Uterus (tissue), 2 donors: Measurements from ENCODE around the gene CBLB.

Source experiments
- CTCF ChIP-seq, 4 experiments: fragments of 200-600 bp in 2 of 4; fragments of 450-650 bp in 2 of 4; sonication (generic) in 2 of 4; IDR thresholded peaks; one replicate each; pipeline ENCODE4 v1.5.1; 2016 to 2019; ENCODE audit warnings: antibody characterized with exemption in 4 of 4, mild to moderate bottlenecking in 2 of 4, moderate library complexity in 1 of 4
- POLR2A ChIP-seq, 2 donors: fragments of 450-650 bp; IDR thresholded peaks; one replicate each; pipeline ENCODE4 v1.6.1; 2016; ENCODE audit warnings: antibody characterized with exemption in 2 of 2, mild to moderate bottlenecking in 1 of 2, moderate library complexity in 1 of 2

GRCh38 chr3:105775368-105775767, 93.4 kb downstream of the CBLB start:
- TF ChIP-seq CTCF (IDR thresholded peaks at IDR 0.05) = no peak
- no peak for TF ChIP-seq POLR2A (IDR thresholded peaks at IDR 0.05)
